Transverse colon (tissue), 4 donors: ENCODE data around the gene ABL2. TPM values are rescaled to one million over a fixed set of nuclear protein-coding genes. Genes with fewer than 3 reads are reported as not detected.

Experiments
- DNase-seq: peaks from one replicate; pipeline ENCODE4 v3.0.0-alpha.2; 2019
- H3K27ac ChIP-seq, 4 donors: fragments of 200-600 bp; sonication (generic); 2 replicates each; pipeline ENCODE4 v1.5.1; 2016 to 2018; ENCODE audit warnings: inconsistent platforms in 4 of 4
- H3K27me3 ChIP-seq: fragments of 200-600 bp; sonication (generic); 2 replicates; pipeline ENCODE4 v1.5.1; 2017; ENCODE audit warnings: inconsistent platforms
- H3K36me3 ChIP-seq, 4 donors: fragments of 200-600 bp; sonication (generic); 2 replicates each; pipeline ENCODE4 v1.5.1; 2017 to 2019; ENCODE audit warnings: inconsistent platforms in 4 of 4
- H3K4me1 ChIP-seq, 4 donors: fragments of 200-600 bp; sonication (generic); 2 replicates each; pipeline ENCODE4 v1.5.1; 2017 to 2020; ENCODE audit warnings: inconsistent platforms in 4 of 4
- H3K4me3 ChIP-seq, 4 donors: fragments of 200-600 bp; sonication (generic); 1 replicate in 1 of 4; 2 replicates in 3 of 4; pipeline versions ENCODE4 v1.5.1 to v1.6.1; 2017 to 2019; ENCODE audit warnings: inconsistent platforms in 4 of 4
- H3K9me3 ChIP-seq, 2 donors: fragments of 200-600 bp; sonication (generic); 2 replicates each; pipeline ENCODE4 v1.5.1; 2017 to 2019; ENCODE audit warnings: inconsistent platforms in 2 of 2
- CTCF ChIP-seq, 5 experiments: fragments of 200-600 bp in 3 of 5; fragments of 450-650 bp in 2 of 5; sonication (generic) in 3 of 5; IDR thresholded peaks; 1 replicate in 2 of 5; 2 replicates in 3 of 5; pipeline ENCODE4 v1.5.1; 2016 to 2017; ENCODE audit warnings: antibody characterized with exemption in 5 of 5, inconsistent platforms in 3 of 5, mild to moderate bottlenecking in 2 of 5, moderate library complexity in 1 of 5
- EP300 ChIP-seq: sonication (generic); formaldehyde crosslinking; IDR thresholded peaks from one replicate; pipeline ENCODE4 v1.6.1; 2017; ENCODE audit warnings: antibody characterized with exemption, low read depth
- POLR2A ChIP-seq: fragments of 450-650 bp; IDR thresholded peaks from one replicate; pipeline ENCODE4 v1.6.1; 2016; ENCODE audit warnings: antibody characterized with exemption, mild to moderate bottlenecking, moderate library complexity
- POLR2AphosphoS5 ChIP-seq, 3 donors: sonication (generic); formaldehyde crosslinking; IDR thresholded peaks; one replicate each; pipeline ENCODE4 v1.6.1; 2016; ENCODE audit warnings: antibody characterized with exemption in 3 of 3
- WGBS, 2 donors: methylation state at CpG; one replicate each; pipeline ENCODE4 v1.1.5; 2018; ENCODE audit warnings: low coverage in 1 of 2; 5-methylcytosine and 5-hydroxymethylcytosine counted together
- in situ Hi-C, 4 donors: fragments of 200-750 bp; cut with MboI; loops; one replicate each; pipeline versions ENCODE4 v1.15.0 to v1.15.1; 2017; ENCODE audit warnings: low sequenced_read_pairs in 3 of 4, low pct_ligation_motif_present in 1 of 4, low pct_unique_long_range_greater_than_20kb in 1 of 4
- intact Hi-C: fragments of 100-400 bp; cut with DNase I; formaldehyde crosslinking; loops from one replicate; pipeline ENCODE4 v1.15.1; 2023; ENCODE audit warnings: low total_unique reads
- total RNA-seq, 4 donors: library from RNA; depleted of rRNA; stranded (reverse); fragments of >200 nt; gene quantifications; one replicate each; pipeline ENCODE4 v1.1.0, GENCODE V29; 2016

Gene ABL2
- total RNA-seq, 4 donors from 2014 or later, result 9.6 to 51.7 (median 14.3) TPM

GRCh38 chr1:179094818-179095217 is 134.7 kb downstream of the ABL2 start:
- H3K36me3 ChIP-seq, result peaks cover 0 to 34% (median 12%) of the 10 kb centered on the region in 4 donors
- DNase-seq, result no peak

GRCh38 chr1:179092896-179093461 is 136.5 kb downstream of the ABL2 start:
- DNase-seq, result no peak
- 88 to 95% methylated on average over 7 to 9 of the region's 9 CpGs for WGBS, 2 donors
- Histone ChIP-seq H3K36me3 (peaks cover 0 to 37% (median 12%) of the 10 kb centered on the region in 4 donors), H3K27ac (no peak overlapping the region), H3K9me3 (no peaks in the 10 kb centered on the region), H3K4me1 (no peaks in the 10 kb centered on the region), H3K27me3 (no peaks in the 10 kb centered on the region), H3K4me3 (no peak overlapping the region)
- in situ Hi-C loops (loop anchor here in 1 of 4 donors (25.0 kb wide), 1 partner anchor 269 kb away; the partner anchor contains the start of gene AXDND1), intact Hi-C loops (no loop called here)
- TF ChIP-seq POLR2A (no peak), POLR2AphosphoS5 (IDR thresholded peaks at IDR 0.05) (no peak), CTCF (IDR thresholded peaks at IDR 0.05) (no peak), EP300 (no peak)

More at GRCh38 chr1:179094818-179095217, 134.7 kb downstream of the ABL2 start:
- TF ChIP-seq POLR2A (no peak), CTCF (IDR thresholded peaks at IDR 0.05) (no peak), POLR2AphosphoS5 (IDR thresholded peaks at IDR 0.05) (no peak), EP300 (no peak)
- no peaks in the 10 kb centered on the region for H3K4me1 ChIP-seq
- intact Hi-C loops, result no loop called here
- H3K4me3 ChIP-seq, result no peak overlapping the region
- no peaks in the 10 kb centered on the region for H3K27me3 ChIP-seq
- no peak overlapping the region for H3K27ac ChIP-seq
- in situ Hi-C loops, result loop anchor here in 1 of 4 donors (25.0 kb wide), 1 partner anchor 267 kb away; the partner anchor contains the start of gene AXDND1
- 63 to 75% methylated on average over 4 to 5 of the region's 5 CpGs for WGBS, 2 donors
- H3K9me3 ChIP-seq, result no peaks in the 10 kb centered on the region

- Histone ChIP-seq H3K9me3 (no peaks in the 10 kb centered on the region), H3K27me3 (no peaks in the 10 kb centered on the region), H3K4me1 (no peaks in the 10 kb centered on the region), H3K36me3 (peaks cover 0 to 34% (median 12%) of the 10 kb centered on the region in 4 donors), H3K4me3 (no peak overlapping the region), H3K27ac (peak overlapping the region in 2 of 4 donors; percentile 3 to 21)
- in situ Hi-C loops, result loop anchor here in 1 of 4 donors (25.0 kb wide), 1 partner anchor 271 kb away; the partner anchor contains the start of gene AXDND1
- intact Hi-C loops, result no loop called here
- peak; percentile 21 for DNase-seq
- WGBS, 2 donors, result 67% methylated on average over 5 of the region's 5 CpGs; no CpG with 5 or more reads in 1 of the 2 donors
- TF ChIP-seq POLR2A (no peak), EP300 (no peak), POLR2AphosphoS5 (IDR thresholded peaks at IDR 0.05) (no peak), CTCF (IDR thresholded peaks at IDR 0.05) (no peak)
Observed at GRCh38 chr1:179091691-179092165, 137.7 kb downstream of the ABL2 start.

- in situ Hi-C loops (loop anchor here in 1 of 4 donors (25.0 kb wide), 1 partner anchor 271 kb away; the partner anchor contains the start of gene AXDND1), intact Hi-C loops (no loop called here)
- H3K36me3 ChIP-seq, result peaks cover 0 to 32% (median 8%) of the 10 kb centered on the region in 4 donors
Observed at GRCh38 chr1:179090923-179091322, 138.6 kb downstream of the ABL2 start.

More at GRCh38 chr1:179090923-179091322, 138.6 kb downstream of the ABL2 start:
- TF ChIP-seq POLR2AphosphoS5 (IDR thresholded peaks at IDR 0.05), result no peak
- TF ChIP-seq EP300, result no peak
- TF ChIP-seq CTCF (IDR thresholded peaks at IDR 0.05), result no peak
- no peak for TF ChIP-seq POLR2A
- H3K4me1 ChIP-seq, result no peaks in the 10 kb centered on the region
- DNase-seq, result no peak
- 86 to 90% methylated on average over 3 to 4 of the region's 4 CpGs for WGBS, 2 donors
- no peaks in the 10 kb centered on the region for H3K9me3 ChIP-seq
- H3K4me3 ChIP-seq, result no peak overlapping the region
- H3K27ac ChIP-seq, result peak overlapping the region in 2 of 4 donors; percentile 3 to 21
- H3K27me3 ChIP-seq, result no peaks in the 10 kb centered on the region
